ENCODE data around the gene HIPK1.

- TF ChIP-seq CTCF (IDR thresholded peaks at IDR 0.05 in 4 of 5, conservative IDR thresholded peaks at IDR 0.05 in 1 of 5) (no peak), POLR2A (IDR thresholded peaks at IDR 0.05) (peak in 1 of 2 donors; percentile 22)
Measured at GRCh38 chr1:113981962-113982931, 53.1 kb downstream of the HIPK1 start.
